HG02970 (cell line): Measurements from ENCODE around the gene SLIT3.
"Not testable (repeated sequence)": the region's sequence is repeated elsewhere in the genome, so short reads cannot be mapped to it uniquely, and the experiment has no call there.

Source experiments
- ATAC-seq: cut with Tn5 transposase; IDR thresholded peaks from one replicate; pipeline ENCODE4 v1.9.1; 2021; ENCODE audit warnings: mild to moderate bottlenecking, moderate library complexity, moderate number of reproducible peaks; ENCODE audit not compliant: unreplicated experiment, low FRiP score

SLIT3 gene

GRCh38 chr5:168742311-168742710 lies 558.6 kb downstream of the SLIT3 start:
- not testable (repeated sequence) for ATAC-seq

DNA sequence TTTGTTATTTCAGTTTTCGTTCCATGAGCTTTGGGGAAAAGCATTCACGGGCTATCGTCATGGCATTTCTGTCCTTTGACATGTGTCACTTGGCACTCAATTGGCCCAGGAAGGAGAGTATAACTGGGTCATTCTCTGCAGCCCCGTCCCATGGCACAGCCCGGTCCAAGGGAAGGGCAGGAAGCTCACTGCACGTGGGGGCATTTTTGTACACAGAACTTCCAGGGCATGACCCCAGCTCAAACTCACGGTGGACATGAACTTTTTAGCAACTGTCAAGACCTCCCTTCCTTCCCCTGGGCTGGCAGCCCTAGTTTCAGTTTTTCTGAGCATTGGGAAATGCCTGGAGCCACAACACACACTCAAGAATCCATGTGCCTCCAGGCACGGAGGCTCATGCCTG lies 560.1 kb downstream of the SLIT3 start:
- ATAC-seq = no peak

DNA sequence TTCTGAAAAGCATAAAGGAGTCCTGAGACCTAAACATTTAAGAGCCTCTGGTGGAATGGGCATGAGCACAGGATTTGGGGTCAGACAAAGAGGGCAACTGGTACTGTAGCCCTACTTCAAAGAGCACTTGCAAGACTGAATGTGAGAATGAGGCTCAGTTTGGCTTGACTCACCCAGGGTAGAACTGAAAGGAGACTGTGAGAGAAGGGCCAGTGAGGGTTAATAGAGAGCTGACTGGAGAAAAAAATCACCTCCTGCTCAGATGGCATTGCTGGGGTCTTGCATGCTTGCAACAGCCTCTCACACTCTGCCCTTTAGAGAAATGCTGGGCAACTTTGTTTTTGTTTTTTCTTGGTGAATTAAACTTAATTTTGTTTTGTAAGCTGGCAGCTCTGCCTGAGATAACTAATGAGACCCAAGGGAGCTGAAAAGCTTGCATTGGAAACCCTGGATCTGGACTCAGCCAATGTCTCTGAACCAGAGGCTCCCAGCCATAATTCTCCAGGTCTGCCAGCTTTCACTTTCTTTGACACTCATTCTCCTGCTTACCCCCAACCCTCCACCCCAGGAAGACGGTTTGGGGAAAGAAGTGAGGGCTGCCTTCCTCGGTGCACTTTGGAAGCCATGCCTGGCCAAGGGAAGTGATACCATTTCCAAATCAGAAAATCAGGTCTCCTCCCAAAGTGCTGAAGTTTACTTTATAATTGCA lies 560.7 kb downstream of the SLIT3 start:
- no peak for ATAC-seq

DNA sequence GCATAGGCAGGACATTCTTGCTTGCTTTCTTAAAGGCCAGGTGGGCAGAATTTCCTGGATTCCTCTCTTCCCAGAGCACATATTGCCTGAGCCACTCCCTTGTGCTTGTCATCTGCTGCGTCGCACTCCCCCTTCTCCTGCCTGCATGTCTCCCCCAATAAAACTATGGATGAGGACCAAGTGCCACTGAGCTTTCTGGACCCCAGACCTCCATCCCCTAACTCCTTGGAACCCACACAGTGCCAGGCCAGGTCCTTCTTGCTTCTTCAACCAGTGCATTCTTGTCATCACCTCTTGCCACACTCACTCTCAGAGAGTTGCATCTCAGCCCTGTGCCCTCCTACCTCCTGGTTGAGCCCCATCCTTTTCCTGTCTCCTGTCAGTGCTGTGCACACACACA lies 563.9 kb downstream of the SLIT3 start:
- no peak for ATAC-seq

- no peak for ATAC-seq
Observed at GRCh38 chr5:168736281-168736831, 564.6 kb downstream of the SLIT3 start.

- no peak for ATAC-seq
Observed at GRCh38 chr5:168734620-168735300, 566.2 kb downstream of the SLIT3 start.

DNA sequence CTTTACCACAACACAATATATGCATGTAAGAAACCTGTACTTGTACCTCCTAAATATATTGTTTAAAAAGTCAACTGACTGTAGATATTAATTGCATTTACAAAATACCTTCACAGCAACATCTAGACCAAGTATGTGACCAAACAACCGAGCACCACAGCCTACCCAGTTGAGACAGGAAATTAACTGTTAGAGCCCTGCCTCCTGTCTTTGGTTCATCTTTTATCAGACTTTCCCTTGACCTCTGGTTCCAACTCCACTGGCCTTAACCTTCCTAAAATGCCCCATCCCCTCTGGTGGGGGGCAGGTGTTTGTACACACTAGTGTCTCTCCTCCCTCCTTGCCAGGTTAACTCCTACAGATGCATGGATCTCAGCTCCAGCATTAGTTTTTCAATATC lies 566.8 kb downstream of the SLIT3 start:
- no peak for ATAC-seq

DNA sequence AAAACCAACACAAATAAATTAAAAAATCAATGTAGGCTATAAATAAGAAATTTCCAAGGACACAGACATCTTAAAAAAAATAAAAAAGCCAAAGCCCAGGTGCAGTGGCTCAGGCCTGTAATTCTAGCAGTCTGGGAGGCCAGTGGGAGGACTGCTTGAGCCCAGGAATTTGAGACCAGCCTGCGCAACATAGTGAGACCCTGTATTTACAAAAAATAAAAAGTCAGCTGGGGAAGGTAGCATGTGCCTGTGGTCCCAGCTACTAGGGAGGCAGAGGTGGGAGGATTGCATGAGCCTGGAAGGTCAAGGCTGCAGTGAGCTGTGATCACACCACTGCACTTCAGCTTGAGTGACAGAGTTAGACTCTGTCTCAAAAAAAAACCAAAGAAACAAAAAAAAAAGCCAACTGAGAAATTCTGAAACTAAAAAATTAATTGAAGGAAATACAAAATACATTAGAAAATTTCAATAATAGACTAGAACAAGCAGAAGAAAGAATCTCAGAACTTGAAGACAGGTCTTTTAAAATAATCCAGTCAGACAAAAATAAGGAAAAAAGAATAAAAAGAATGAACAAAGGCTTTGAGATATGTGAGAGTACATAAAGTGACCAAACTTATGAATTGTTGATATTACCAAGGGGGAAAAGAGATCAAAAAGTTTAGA lies 572.3 kb downstream of the SLIT3 start:
- ATAC-seq = no peak

- no peak for ATAC-seq
Observed at GRCh38 chr5:168727547-168727946, 573.4 kb downstream of the SLIT3 start.

GRCh38 chr5:168726342-168726741 lies 574.6 kb downstream of the SLIT3 start:
- ATAC-seq = no peak

DNA sequence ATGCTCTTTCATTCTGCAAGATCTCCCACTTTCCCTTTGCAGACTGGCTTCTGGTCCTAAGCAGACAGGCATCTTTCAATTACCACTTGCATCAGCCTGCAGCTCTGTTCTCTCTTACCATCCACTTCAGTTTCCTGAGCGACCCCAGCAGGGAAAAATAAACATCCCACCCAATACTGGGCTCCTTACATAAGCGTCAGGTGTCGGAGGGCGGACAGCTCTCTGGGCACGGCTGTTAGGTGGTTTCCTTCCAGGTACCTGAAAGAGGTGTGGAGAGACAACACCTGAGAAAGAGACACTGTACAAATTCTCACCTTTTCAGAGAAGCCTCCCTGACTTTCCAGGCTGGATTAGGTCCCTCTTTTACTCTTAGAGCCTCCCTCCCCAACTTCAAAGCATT lies 576.7 kb downstream of the SLIT3 start:
- ATAC-seq = no peak

DNA sequence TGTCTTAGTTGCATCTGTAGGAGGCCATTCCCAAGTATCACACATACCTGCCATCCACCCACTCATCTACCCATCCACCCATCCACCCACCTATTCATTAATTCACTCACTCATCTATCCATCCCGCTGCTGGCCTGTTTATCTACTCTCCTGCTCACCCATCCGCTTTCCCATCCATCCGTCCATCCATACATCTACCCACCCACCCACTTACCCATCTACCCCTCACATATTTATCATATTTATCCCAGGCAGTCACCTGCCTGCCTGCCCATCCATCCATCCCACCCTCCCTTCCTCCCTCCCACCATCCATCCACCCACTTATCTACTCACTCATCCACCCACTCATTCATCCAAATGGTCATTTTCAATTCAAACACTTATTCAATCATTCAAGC lies 577.9 kb downstream of the SLIT3 start:
- ATAC-seq = no peak

- ATAC-seq = no peak
Observed at GRCh38 chr5:168721966-168722365, 579.0 kb downstream of the SLIT3 start.

GRCh38 chr5:168721002-168721753 lies 579.8 kb downstream of the SLIT3 start:
- ATAC-seq = no peak

DNA sequence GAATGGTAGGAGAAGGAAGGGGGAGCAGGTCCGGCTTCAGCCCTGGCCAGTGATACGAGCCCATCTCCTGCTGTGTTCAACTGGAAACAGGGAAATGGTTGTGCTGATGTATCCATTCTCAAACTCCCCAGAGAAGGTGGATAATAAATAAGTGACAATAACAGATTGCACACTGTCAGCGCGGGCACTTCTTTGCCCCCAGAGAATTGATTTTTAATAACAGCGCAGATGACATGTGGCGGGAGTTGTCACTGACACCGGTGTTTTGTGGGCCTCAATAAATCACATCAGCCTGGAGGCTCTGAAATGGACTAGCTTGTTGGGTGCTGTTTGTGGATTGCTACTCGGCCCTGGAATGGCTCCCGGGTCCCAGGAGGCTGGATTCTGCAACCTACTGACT lies 580.4 kb downstream of the SLIT3 start:
- no peak for ATAC-seq

- no peak for ATAC-seq
Observed at GRCh38 chr5:168714046-168714445, 586.9 kb downstream of the SLIT3 start.

DNA sequence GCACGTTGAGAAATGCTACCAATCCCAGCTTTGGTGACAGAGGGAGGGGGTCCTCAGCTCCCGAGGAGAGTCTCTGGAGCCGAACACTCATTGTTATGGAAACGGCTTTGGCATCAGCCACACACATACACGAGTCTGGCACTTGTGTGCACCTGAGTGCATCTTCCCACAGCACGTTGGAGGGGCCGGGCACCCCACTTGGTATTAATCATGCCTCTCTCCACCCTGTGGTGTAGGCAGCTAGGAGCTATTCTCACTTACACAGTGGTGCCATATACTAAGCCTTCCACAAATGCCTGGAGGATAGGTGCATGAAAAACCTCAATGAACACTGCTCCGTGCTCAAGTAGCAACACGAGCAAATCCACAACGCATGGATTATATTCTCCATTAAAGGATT lies 587.9 kb downstream of the SLIT3 start:
- no peak for ATAC-seq

- ATAC-seq = no peak
Observed at GRCh38 chr5:168712280-168712924, 588.5 kb downstream of the SLIT3 start.

DNA sequence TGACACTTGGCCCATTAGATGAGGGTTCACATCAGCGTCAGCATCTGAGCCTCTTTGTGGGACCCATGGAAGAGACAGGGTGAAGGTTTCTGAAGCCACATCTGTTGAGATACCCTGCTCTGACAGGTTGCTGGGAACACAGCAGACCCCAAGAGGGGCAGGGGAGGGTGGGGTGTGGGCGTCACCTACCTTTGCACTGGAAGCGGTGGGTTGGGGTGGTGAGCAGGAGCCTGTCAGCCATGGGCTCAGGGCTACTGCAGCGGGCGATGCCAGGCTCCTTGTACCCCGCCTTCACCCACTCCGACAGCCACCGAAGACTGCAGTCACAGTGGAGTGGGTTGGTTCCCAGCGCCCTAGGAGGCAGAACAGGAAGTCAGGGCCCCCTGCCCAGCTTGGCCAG lies 590.2 kb downstream of the SLIT3 start:
- no peak for ATAC-seq
